ENCODE results near the gene TBL2. TPM values are rescaled to one million over a fixed set of nuclear protein-coding genes. Genes with fewer than 3 reads are reported as not detected.
"Not testable (repeated sequence)": the region's sequence is repeated elsewhere in the genome, so short reads cannot be mapped to it uniquely, and the experiment has no call there.

TBL2 gene
- total and polyA plus RNA-seq, 5 donors: 6.4 to 26.1 (median 11.5) TPM

GRCh38 chr7:73593207-73594045, 15.0 kb upstream of the TBL2 start:
- no peaks in the 10 kb centered on the region for H3K27me3 ChIP-seq (ENCODE audit: control insufficient read depth, insufficient read depth)
- DNase-seq (peak in 2 of 3 donors; percentile 35 to 41), ATAC-seq (no peak)
- no peaks in the 10 kb centered on the region for H3K9me3 ChIP-seq (ENCODE audit: control insufficient read depth, low read length)
- H3K4me1 ChIP-seq (ENCODE audit: control insufficient read depth, insufficient read depth, low read length): no peaks in the 10 kb centered on the region
- intact Hi-C loops (cut with DNase I): no loop called here
- 72% methylated on average over 14 of the region's 14 CpGs for WGBS
- H3K27ac ChIP-seq (ENCODE audit: low read length): no peak overlapping the region
- no peak overlapping the region for H3K4me3 ChIP-seq (ENCODE audit: low read length)

GRCh38 chr7:73586911-73587310, 8.5 kb upstream of the TBL2 start:
- Histone ChIP-seq H3K27ac (ENCODE audit: low read length) (no peak overlapping the region), H3K9me3 (ENCODE audit: control insufficient read depth, low read length) (peaks cover 2% of the 10 kb centered on the region), H3K4me3 (ENCODE audit: low read length) (no peak overlapping the region), H3K27me3 (ENCODE audit: control insufficient read depth, insufficient read depth) (no peaks in the 10 kb centered on the region), H3K4me1 (ENCODE audit: control insufficient read depth, insufficient read depth, low read length) (peaks cover 3% of the 10 kb centered on the region)
- 93% methylated on average over 12 of the region's 12 CpGs for WGBS
- DNase-seq (no peak), ATAC-seq (no peak)
- intact Hi-C loops (cut with DNase I): no loop called here

DNA sequence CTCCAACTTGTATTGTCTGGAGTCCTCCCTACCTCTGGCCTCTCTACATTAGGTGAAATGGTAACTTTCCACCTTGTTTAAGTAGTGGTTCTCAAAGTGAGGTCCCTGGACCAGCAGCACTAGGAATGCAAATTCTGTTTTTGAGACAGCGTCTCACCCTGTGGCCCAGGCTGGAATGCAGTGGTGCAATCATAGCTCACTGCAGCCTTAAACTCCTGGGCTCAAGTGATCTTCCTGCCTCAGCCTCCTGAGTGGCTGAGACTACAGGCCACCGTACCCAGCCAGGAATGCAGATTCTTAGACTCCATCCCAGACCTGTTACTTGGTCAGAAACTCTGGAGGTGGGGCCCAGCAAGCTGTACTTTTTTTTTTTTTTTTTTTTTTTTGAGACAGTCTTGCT, 6.8 kb upstream of the TBL2 start:
- peaks cover 3% of the 10 kb centered on the region for H3K4me1 ChIP-seq (ENCODE audit: control insufficient read depth, insufficient read depth, low read length)
- no peaks in the 10 kb centered on the region for H3K27me3 ChIP-seq (ENCODE audit: control insufficient read depth, insufficient read depth)
- ATAC-seq (no peak), DNase-seq (no peak)
- peaks cover 2% of the 10 kb centered on the region for H3K9me3 ChIP-seq (ENCODE audit: control insufficient read depth, low read length)
- no peak overlapping the region for H3K27ac ChIP-seq (ENCODE audit: low read length)
- no peak overlapping the region for H3K4me3 ChIP-seq (ENCODE audit: low read length)
- 66% methylated on average over 2 of the region's 2 CpGs for WGBS
- intact Hi-C loops (cut with DNase I): no loop called here

DNA sequence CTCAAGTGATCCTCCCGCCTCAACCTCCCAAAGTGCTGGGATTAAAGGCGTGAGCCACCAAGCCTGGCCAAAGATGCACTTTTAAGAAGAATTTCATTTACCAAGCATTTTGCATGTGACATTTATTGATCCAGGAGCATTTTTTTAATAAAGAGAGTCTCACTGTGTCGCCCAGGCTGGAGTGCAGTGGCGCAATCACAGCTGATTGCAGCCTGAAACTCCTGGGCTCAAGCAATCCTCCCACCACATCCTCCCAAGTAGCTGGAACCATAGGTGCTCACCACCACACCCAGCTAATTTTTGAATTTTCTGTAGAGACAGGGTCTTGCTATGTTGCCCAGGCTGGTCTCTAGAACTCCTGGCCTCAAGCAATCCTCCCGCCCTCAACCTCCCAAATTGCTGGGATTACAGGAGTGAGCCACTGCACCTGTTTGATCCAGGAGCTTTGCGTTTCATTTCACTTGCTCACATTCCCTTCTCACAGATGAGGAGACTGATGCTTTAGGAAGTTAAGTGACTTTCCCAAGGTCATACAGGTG, 4.4 kb upstream of the TBL2 start:
- 91% methylated on average over 6 of the region's 6 CpGs for WGBS

GRCh38 chr7:73581006-73581405, 2.6 kb upstream of the TBL2 start:
- intact Hi-C loops (cut with DNase I); H3K27ac ChIP-seq (ENCODE audit: low read length); DNase-seq; H3K9me3 ChIP-seq (ENCODE audit: control insufficient read depth, low read length); H3K27me3 ChIP-seq (ENCODE audit: control insufficient read depth, insufficient read depth); H3K4me1 ChIP-seq (ENCODE audit: control insufficient read depth, insufficient read depth, low read length); H3K4me3 ChIP-seq (ENCODE audit: low read length); ATAC-seq: not testable (repeated sequence)
- 88% methylated on average over 9 of the region's 9 CpGs for WGBS

More for the DNA sequence above, 4.4 kb upstream of the TBL2 start:
- no peak overlapping the region for H3K27ac ChIP-seq (ENCODE audit: low read length)
- intact Hi-C loops (cut with DNase I): no loop called here
- ATAC-seq: no peak
- DNase-seq: no peak
- H3K4me3 ChIP-seq (ENCODE audit: low read length): no peak overlapping the region
- H3K4me1 ChIP-seq (ENCODE audit: control insufficient read depth, insufficient read depth, low read length): peaks cover under 1% of the 10 kb centered on the region
- no peaks in the 10 kb centered on the region for H3K27me3 ChIP-seq (ENCODE audit: control insufficient read depth, insufficient read depth)
- H3K9me3 ChIP-seq (ENCODE audit: control insufficient read depth, low read length): no peaks in the 10 kb centered on the region

- DNase-seq (peak in 2 of 3 donors; percentile 49 to 73), ATAC-seq (peak in 1 of 2 donors; percentile 29)
- Histone ChIP-seq H3K9me3 (ENCODE audit: control insufficient read depth, low read length) (no peaks in the 10 kb centered on the region), H3K4me1 (ENCODE audit: control insufficient read depth, insufficient read depth, low read length) (peaks cover 3% of the 10 kb centered on the region), H3K27ac (ENCODE audit: low read length) (peak overlapping the region; percentile 22), H3K27me3 (ENCODE audit: control insufficient read depth, insufficient read depth) (no peaks in the 10 kb centered on the region), H3K4me3 (ENCODE audit: low read length) (peak overlapping the region; percentile 76)
- WGBS: 9% methylated on average over 32 of the region's 32 CpGs
- intact Hi-C loops (cut with DNase I): no loop called here
Measured at GRCh38 chr7:73577627-73578341, 595 bp downstream of the TBL2 start.

- no peak overlapping the region for H3K4me3 ChIP-seq (ENCODE audit: low read length)
- intact Hi-C loops (cut with DNase I): no loop called here
- no peak for ATAC-seq
- no peaks in the 10 kb centered on the region for H3K9me3 ChIP-seq (ENCODE audit: control insufficient read depth, low read length)
- no peaks in the 10 kb centered on the region for H3K27me3 ChIP-seq (ENCODE audit: control insufficient read depth, insufficient read depth)
- no peak for DNase-seq
- 96% methylated on average over 11 of the region's 11 CpGs for WGBS
- H3K27ac ChIP-seq (ENCODE audit: low read length): no peak overlapping the region
- H3K4me1 ChIP-seq (ENCODE audit: control insufficient read depth, insufficient read depth, low read length): peaks cover 3% of the 10 kb centered on the region
Measured at GRCh38 chr7:73573791-73574190, 4.6 kb downstream of the TBL2 start.

GRCh38 chr7:73573276-73573675, 5.1 kb downstream of the TBL2 start:
- DNase-seq (no peak), ATAC-seq (no peak)
- H3K27me3 ChIP-seq (ENCODE audit: control insufficient read depth, insufficient read depth): no peaks in the 10 kb centered on the region
- 90% methylated on average over 9 of the region's 9 CpGs for WGBS
- intact Hi-C loops (cut with DNase I): no loop called here
- H3K4me1 ChIP-seq (ENCODE audit: control insufficient read depth, insufficient read depth, low read length): peaks cover 3% of the 10 kb centered on the region
- no peak overlapping the region for H3K27ac ChIP-seq (ENCODE audit: low read length)
- H3K4me3 ChIP-seq (ENCODE audit: low read length): no peak overlapping the region
- no peaks in the 10 kb centered on the region for H3K9me3 ChIP-seq (ENCODE audit: control insufficient read depth, low read length)

GRCh38 chr7:73572767-73573186, 5.6 kb downstream of the TBL2 start:
- DNase-seq: no peak
- no peak overlapping the region for H3K27ac ChIP-seq (ENCODE audit: low read length)
- H3K4me3 ChIP-seq (ENCODE audit: low read length): no peak overlapping the region
- 64% methylated on average over 6 of the region's 6 CpGs for WGBS
- no peaks in the 10 kb centered on the region for H3K27me3 ChIP-seq (ENCODE audit: control insufficient read depth, insufficient read depth)
- H3K9me3 ChIP-seq (ENCODE audit: control insufficient read depth, low read length): no peaks in the 10 kb centered on the region
- H3K4me1 ChIP-seq (ENCODE audit: control insufficient read depth, insufficient read depth, low read length): peaks cover 3% of the 10 kb centered on the region
- no peak for ATAC-seq
- intact Hi-C loops (cut with DNase I): no loop called here

DNA sequence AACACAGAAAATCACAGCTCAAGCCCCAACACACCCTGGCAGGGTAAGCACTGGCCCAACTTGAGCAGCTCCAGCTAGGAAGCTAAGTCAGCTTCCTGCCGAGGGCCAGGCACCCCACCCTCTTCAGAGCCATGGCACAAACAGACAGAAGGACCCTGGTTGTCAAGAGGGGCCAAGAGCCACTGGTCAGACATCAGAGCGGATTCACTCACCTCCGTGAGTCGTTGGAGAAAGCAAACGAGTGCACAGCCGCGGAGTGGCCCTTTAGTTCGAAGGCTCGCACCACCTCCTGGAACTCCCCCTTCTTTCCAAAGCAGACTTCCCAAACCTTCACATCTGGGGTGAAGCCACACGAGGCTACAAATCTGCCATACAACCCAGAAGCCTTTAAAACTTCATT, 7.4 kb downstream of the TBL2 start:
- ATAC-seq (peak in 1 of 2 donors; percentile 8), DNase-seq (no peak)
- intact Hi-C loops (cut with DNase I): no loop called here
- Histone ChIP-seq H3K4me3 (ENCODE audit: low read length) (no peak overlapping the region), H3K4me1 (ENCODE audit: control insufficient read depth, insufficient read depth, low read length) (no peaks in the 10 kb centered on the region), H3K27ac (ENCODE audit: low read length) (no peak overlapping the region), H3K27me3 (ENCODE audit: control insufficient read depth, insufficient read depth) (no peaks in the 10 kb centered on the region), H3K9me3 (ENCODE audit: control insufficient read depth, low read length) (no peaks in the 10 kb centered on the region)
- WGBS: 91% methylated on average over 10 of the region's 10 CpGs

DNA sequence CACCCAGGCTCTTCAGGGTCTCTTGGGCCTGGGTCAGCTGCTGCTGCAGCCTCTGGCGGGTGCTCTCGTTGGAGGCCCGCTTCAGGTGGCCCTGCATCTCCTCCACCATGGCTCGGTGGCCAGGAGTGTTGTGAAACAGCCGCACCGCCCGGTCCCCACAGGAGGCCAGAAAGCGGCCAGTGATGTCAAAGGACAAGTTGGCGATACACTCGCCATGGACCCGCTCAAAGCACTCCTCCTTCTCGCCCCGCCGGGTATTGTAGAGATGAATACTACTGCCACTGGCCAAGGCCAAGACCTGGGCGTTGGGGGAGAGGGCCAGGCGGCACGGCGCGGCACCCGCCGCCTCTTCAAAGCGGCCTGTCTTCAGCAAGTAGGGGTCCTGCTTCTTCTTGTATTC, 7.9 kb downstream of the TBL2 start:
- Histone ChIP-seq H3K4me1 (ENCODE audit: control insufficient read depth, insufficient read depth, low read length) (no peaks in the 10 kb centered on the region), H3K27me3 (ENCODE audit: control insufficient read depth, insufficient read depth) (no peaks in the 10 kb centered on the region), H3K9me3 (ENCODE audit: control insufficient read depth, low read length) (no peaks in the 10 kb centered on the region), H3K4me3 (ENCODE audit: low read length) (no peak overlapping the region), H3K27ac (ENCODE audit: low read length) (no peak overlapping the region)
- DNase-seq (no peak), ATAC-seq (no peak)
- intact Hi-C loops (cut with DNase I): no loop called here
- WGBS: 97% methylated on average over 22 of the region's 22 CpGs
